Activated T-cell treated with anti-CD3 and anti-CD28 coated beads, Interleukin-2, amount 50 U/mL, for 48 hours (primary cell): ENCODE measurements around the gene MUCL3.
"Not testable (repeated sequence)": the region's sequence is repeated elsewhere in the genome, so short reads cannot be mapped to it uniquely, and the experiment has no call there.

Source experiments
- DNase-seq, 2 experiments: peaks; one replicate each; pipeline ENCODE4 v3.0.0-alpha.2; 2020

Gene MUCL3

GRCh38 chr6:30947231-30947630 lies 6.5 kb downstream of the MUCL3 start:
- DNase-seq: no peak

GRCh38 chr6:30948811-30949210 lies 8.0 kb downstream of the MUCL3 start:
- DNase-seq: no peak

GRCh38 chr6:30951907-30952469 lies 11.2 kb downstream of the MUCL3 start:
- no peak for DNase-seq

- DNase-seq: peak in 1 of 2 experiments; percentile 22
These were observed 14.0 kb downstream of the MUCL3 start for GRCh38 chr6:30954631-30955366.

- peak; percentile 85 to 87 for DNase-seq
These were observed 14.7 kb downstream of the MUCL3 start for GRCh38 chr6:30955367-30956042.

GRCh38 chr6:30957716-30958115 lies 16.9 kb downstream of the MUCL3 start:
- DNase-seq: no peak

GRCh38 chr6:30960907-30961673 lies 20.3 kb downstream of the MUCL3 start:
- DNase-seq: no peak

- DNase-seq: no peak
These were observed 21.9 kb downstream of the MUCL3 start for GRCh38 chr6:30962716-30963115.

- DNase-seq: no peak
These were observed 22.9 kb downstream of the MUCL3 start for GRCh38 chr6:30963641-30964040.

- peak; percentile 27 to 35 for DNase-seq
These were observed 23.3 kb downstream of the MUCL3 start for GRCh38 chr6:30964075-30964474.

- peak in 1 of 2 experiments; percentile 23 for DNase-seq
These were observed 24.4 kb downstream of the MUCL3 start for GRCh38 chr6:30965140-30965601.

GRCh38 chr6:30966154-30966553 lies 25.4 kb downstream of the MUCL3 start:
- no peak for DNase-seq

GRCh38 chr6:30969171-30969570 lies 28.4 kb downstream of the MUCL3 start:
- DNase-seq: not testable (repeated sequence)

GRCh38 chr6:30970946-30971345 lies 30.2 kb downstream of the MUCL3 start:
- DNase-seq: no peak

GRCh38 chr6:30972816-30973215 lies 32.0 kb downstream of the MUCL3 start:
- no peak for DNase-seq

GRCh38 chr6:30974490-30975252 lies 33.9 kb downstream of the MUCL3 start:
- DNase-seq: no peak

- no peak for DNase-seq
These were observed 38.4 kb downstream of the MUCL3 start for GRCh38 chr6:30979141-30979540.

GRCh38 chr6:30979690-30980089 lies 38.9 kb downstream of the MUCL3 start:
- no peak for DNase-seq

- DNase-seq: no peak
These were observed 41.4 kb downstream of the MUCL3 start for GRCh38 chr6:30981942-30982772.

- DNase-seq: no peak
These were observed 42.7 kb downstream of the MUCL3 start, which contains the start of gene MUC21 for GRCh38 chr6:30983439-30983838. MUC21 (plus strand) TSS chr6:30983718; CDS start chr6:30983959, 241 bp downstream.

- DNase-seq: no peak
These were observed 44.7 kb downstream of the MUCL3 start for GRCh38 chr6:30985490-30985889.
